NAMALWA (cell line): ENCODE data around the gene HDGFL1.

ENCODE experiments used
- DNase-seq: peaks from one replicate; pipeline ENCODE4 v3.0.0-alpha.2; 2015; ENCODE audit warnings: low spot score

HDGFL1 gene

GRCh38 chr6:22569281-22570184 is at the start of gene HDGFL1:
HDGFL1 (plus strand) TSS chr6:22569566; CDS start chr6:22569576, 10 bp downstream.
- no peak for DNase-seq

- no peak for DNase-seq
Observed at GRCh38 chr6:22521035-22521434, 48.3 kb upstream of the HDGFL1 start.

GRCh38 chr6:22526736-22527135 is 42.6 kb upstream of the HDGFL1 start:
- DNase-seq = no peak

GRCh38 chr6:22529866-22530265 is 39.5 kb upstream of the HDGFL1 start:
- no peak for DNase-seq

- DNase-seq = no peak
Observed at GRCh38 chr6:22530506-22530905, 38.9 kb upstream of the HDGFL1 start.

- no peak for DNase-seq
Observed at GRCh38 chr6:22536122-22536521, 33.2 kb upstream of the HDGFL1 start.

GRCh38 chr6:22544476-22544875 is 24.9 kb upstream of the HDGFL1 start:
- no peak for DNase-seq

GRCh38 chr6:22545051-22545450 is 24.3 kb upstream of the HDGFL1 start:
- DNase-seq = no peak

- DNase-seq = no peak
Observed at GRCh38 chr6:22546236-22546635, 23.1 kb upstream of the HDGFL1 start.

- DNase-seq = no peak
Observed at GRCh38 chr6:22550971-22551670, 18.2 kb upstream of the HDGFL1 start.

GRCh38 chr6:22556266-22556665 is 13.1 kb upstream of the HDGFL1 start:
- DNase-seq = no peak

GRCh38 chr6:22557007-22557406 is 12.4 kb upstream of the HDGFL1 start:
- no peak for DNase-seq

- DNase-seq = no peak
Observed at GRCh38 chr6:22558288-22558882, 11.0 kb upstream of the HDGFL1 start.

- no peak for DNase-seq
Observed at GRCh38 chr6:22568854-22569253, 512 bp upstream of the HDGFL1 start.

- DNase-seq = no peak
Observed at GRCh38 chr6:22570185-22570551, 802 bp downstream of the HDGFL1 start.

GRCh38 chr6:22575190-22575589 is 5.8 kb downstream of the HDGFL1 start:
- DNase-seq = no peak

GRCh38 chr6:22579439-22579838 is 10.1 kb downstream of the HDGFL1 start:
- DNase-seq = no peak

GRCh38 chr6:22580337-22580736 is 11.0 kb downstream of the HDGFL1 start:
- DNase-seq = no peak

GRCh38 chr6:22582417-22583205 is 13.2 kb downstream of the HDGFL1 start:
- no peak for DNase-seq

GRCh38 chr6:22583230-22583629 is 13.9 kb downstream of the HDGFL1 start:
- DNase-seq = no peak

GRCh38 chr6:22583927-22584326 is 14.6 kb downstream of the HDGFL1 start:
- no peak for DNase-seq

GRCh38 chr6:22589118-22589517 is 19.8 kb downstream of the HDGFL1 start:
- DNase-seq = no peak
